ENCODE data around the gene RABEPK.

GRCh38 chr9:125169895-125170294, 30.4 kb upstream of the RABEPK start:
- TF ChIP-seq POLR2A (IDR thresholded peaks at IDR 0.05) (no peak), CTCF (IDR thresholded peaks at IDR 0.05) (no peak), POLR2AphosphoS5 (IDR thresholded peaks at IDR 0.05) (no peak)

Data from suprapubic skin (tissue), 4 donors.